ENCODE results near the gene PROX1.

PROX1 gene

DNA sequence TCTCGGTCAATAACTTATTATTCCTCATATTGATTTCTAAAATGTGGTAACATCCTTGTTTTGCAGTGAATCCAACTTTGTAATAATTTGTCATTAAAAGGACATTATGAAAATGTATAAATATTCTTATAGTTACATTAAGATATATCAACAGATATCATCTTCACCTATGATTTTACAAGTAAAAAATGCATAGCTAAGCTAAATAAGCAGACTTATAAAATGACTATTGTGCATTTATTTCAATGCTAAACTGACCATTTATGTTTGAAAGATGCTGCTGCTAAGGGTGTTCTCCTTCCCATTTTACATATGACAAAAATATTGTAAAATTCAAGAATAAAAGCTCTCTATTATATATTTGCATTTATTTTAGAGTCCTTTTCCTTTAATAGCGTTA lies 7.8 kb downstream of the PROX1 start:
- DNase-seq (ENCODE audit: low read depth in 1 of 2, low spot score in 1 of 2), result no peak
- no peaks in the 10 kb centered on the region for H3K27me3 ChIP-seq (ENCODE audit: insufficient read depth, poor library complexity, severe bottlenecking)
- no peak overlapping the region for H3K27ac ChIP-seq (replicated peaks)
- H3K4me3 ChIP-seq (replicated peaks; ENCODE audit: insufficient read depth, low read length), result no peak overlapping the region
- TF ChIP-seq GABPA (IDR thresholded peaks at IDR 0.05; ENCODE audit: low read depth) (no peak), POLR2AphosphoS5 (IDR thresholded peaks at IDR 0.05; ENCODE audit: low read depth) (no peak), SPI1 (IDR thresholded peaks at IDR 0.05; ENCODE audit: borderline replicate concordance, low read depth) (no peak)
- TF ChIP-seq, protein P1, sequence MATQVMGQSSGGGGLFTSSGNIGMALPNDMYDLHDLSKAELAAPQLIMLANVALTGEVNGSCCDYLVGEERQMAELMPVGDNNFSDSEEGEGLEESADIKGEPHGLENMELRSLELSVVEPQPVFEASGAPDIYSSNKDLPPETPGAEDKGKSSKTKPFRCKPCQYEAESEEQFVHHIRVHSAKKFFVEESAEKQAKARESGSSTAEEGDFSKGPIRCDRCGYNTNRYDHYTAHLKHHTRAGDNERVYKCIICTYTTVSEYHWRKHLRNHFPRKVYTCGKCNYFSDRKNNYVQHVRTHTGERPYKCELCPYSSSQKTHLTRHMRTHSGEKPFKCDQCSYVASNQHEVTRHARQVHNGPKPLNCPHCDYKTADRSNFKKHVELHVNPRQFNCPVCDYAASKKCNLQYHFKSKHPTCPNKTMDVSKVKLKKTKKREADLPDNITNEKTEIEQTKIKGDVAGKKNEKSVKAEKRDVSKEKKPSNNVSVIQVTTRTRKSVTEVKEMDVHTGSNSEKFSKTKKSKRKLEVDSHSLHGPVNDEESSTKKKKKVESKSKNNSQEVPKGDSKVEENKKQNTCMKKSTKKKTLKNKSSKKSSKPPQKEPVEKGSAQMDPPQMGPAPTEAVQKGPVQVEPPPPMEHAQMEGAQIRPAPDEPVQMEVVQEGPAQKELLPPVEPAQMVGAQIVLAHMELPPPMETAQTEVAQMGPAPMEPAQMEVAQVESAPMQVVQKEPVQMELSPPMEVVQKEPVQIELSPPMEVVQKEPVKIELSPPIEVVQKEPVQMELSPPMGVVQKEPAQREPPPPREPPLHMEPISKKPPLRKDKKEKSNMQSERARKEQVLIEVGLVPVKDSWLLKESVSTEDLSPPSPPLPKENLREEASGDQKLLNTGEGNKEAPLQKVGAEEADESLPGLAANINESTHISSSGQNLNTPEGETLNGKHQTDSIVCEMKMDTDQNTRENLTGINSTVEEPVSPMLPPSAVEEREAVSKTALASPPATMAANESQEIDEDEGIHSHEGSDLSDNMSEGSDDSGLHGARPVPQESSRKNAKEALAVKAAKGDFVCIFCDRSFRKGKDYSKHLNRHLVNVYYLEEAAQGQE (IDR thresholded peaks at IDR 0.05; ENCODE audit: insufficient replicate concordance, low read depth), result no peak
- TF ChIP-seq, protein P2, sequence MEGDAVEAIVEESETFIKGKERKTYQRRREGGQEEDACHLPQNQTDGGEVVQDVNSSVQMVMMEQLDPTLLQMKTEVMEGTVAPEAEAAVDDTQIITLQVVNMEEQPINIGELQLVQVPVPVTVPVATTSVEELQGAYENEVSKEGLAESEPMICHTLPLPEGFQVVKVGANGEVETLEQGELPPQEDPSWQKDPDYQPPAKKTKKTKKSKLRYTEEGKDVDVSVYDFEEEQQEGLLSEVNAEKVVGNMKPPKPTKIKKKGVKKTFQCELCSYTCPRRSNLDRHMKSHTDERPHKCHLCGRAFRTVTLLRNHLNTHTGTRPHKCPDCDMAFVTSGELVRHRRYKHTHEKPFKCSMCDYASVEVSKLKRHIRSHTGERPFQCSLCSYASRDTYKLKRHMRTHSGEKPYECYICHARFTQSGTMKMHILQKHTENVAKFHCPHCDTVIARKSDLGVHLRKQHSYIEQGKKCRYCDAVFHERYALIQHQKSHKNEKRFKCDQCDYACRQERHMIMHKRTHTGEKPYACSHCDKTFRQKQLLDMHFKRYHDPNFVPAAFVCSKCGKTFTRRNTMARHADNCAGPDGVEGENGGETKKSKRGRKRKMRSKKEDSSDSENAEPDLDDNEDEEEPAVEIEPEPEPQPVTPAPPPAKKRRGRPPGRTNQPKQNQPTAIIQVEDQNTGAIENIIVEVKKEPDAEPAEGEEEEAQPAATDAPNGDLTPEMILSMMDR (IDR thresholded peaks at IDR 0.05; ENCODE audit: insufficient read depth, low read length), result no peak

DNA sequence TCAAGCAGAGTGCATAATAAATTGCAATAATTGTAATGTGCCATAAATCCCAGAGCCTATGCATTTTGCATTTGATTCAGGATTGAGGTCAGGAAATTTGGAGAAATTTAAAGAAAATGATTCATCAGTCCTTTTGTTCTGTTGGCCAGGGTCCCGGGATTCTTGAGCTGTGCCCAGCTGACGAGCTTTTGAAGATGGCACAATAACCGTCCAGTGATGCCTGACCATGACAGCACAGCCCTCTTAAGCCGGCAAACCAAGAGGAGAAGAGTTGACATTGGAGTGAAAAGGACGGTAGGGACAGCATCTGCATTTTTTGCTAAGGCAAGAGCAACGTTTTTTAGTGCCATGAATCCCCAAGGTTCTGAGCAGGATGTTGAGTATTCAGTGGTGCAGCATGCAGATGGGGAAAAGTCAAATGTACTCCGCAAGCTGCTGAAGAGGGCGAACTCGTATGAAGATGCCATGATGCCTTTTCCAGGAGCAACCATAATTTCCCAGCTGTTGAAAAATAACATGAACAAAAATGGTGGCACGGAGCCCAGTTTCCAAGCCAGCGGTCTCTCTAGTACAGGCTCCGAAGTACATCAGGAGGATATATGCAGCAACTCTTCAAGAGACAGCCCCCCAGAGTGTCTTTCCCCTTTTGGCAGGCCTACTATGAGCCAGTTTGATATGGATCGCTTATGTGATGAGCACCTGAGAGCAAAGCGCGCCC lies 8.7 kb downstream of the PROX1 start:
- no peak overlapping the region for H3K27ac ChIP-seq (replicated peaks)

DNA sequence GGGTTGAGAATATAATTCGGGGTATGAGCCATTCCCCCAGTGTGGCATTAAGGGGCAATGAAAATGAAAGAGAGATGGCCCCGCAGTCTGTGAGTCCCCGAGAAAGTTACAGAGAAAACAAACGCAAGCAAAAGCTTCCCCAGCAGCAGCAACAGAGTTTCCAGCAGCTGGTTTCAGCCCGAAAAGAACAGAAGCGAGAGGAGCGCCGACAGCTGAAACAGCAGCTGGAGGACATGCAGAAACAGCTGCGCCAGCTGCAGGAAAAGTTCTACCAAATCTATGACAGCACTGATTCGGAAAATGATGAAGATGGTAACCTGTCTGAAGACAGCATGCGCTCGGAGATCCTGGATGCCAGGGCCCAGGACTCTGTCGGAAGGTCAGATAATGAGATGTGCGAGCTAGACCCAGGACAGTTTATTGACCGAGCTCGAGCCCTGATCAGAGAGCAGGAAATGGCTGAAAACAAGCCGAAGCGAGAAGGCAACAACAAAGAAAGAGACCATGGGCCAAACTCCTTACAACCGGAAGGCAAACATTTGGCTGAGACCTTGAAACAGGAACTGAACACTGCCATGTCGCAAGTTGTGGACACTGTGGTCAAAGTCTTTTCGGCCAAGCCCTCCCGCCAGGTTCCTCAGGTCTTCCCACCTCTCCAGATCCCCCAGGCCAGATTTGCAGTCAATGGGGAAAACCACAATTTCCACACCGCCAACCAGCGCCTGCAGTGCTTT lies 9.4 kb downstream of the PROX1 start:
- H3K27ac ChIP-seq (replicated peaks), result no peak overlapping the region
- no peak for DNase-seq (ENCODE audit: low read depth in 1 of 2, low spot score in 1 of 2)
- peaks cover 2% of the 10 kb centered on the region for H3K27me3 ChIP-seq (ENCODE audit: insufficient read depth, poor library complexity, severe bottlenecking)
- TF ChIP-seq, protein P2 (IDR thresholded peaks at IDR 0.05; ENCODE audit: insufficient read depth, low read length), result no peak
- TF ChIP-seq, protein P1 (IDR thresholded peaks at IDR 0.05; ENCODE audit: insufficient replicate concordance, low read depth), result no peak
- no peak for TF ChIP-seq GABPA (IDR thresholded peaks at IDR 0.05; ENCODE audit: low read depth)
- no peak for TF ChIP-seq POLR2AphosphoS5 (IDR thresholded peaks at IDR 0.05; ENCODE audit: low read depth)
- no peak for TF ChIP-seq SPI1 (IDR thresholded peaks at IDR 0.05; ENCODE audit: borderline replicate concordance, low read depth)
- H3K4me3 ChIP-seq (replicated peaks; ENCODE audit: insufficient read depth, low read length), result no peak overlapping the region

More for the DNA sequence above, 8.7 kb downstream of the PROX1 start:
- H3K27me3 ChIP-seq (ENCODE audit: insufficient read depth, poor library complexity, severe bottlenecking), result peaks cover 2% of the 10 kb centered on the region
- TF ChIP-seq, protein P2 (IDR thresholded peaks at IDR 0.05; ENCODE audit: insufficient read depth, low read length), result no peak
- TF ChIP-seq POLR2AphosphoS5 (IDR thresholded peaks at IDR 0.05; ENCODE audit: low read depth) (no peak), SPI1 (IDR thresholded peaks at IDR 0.05; ENCODE audit: borderline replicate concordance, low read depth) (no peak), GABPA (IDR thresholded peaks at IDR 0.05; ENCODE audit: low read depth) (no peak)
- TF ChIP-seq, protein P1 (IDR thresholded peaks at IDR 0.05; ENCODE audit: insufficient replicate concordance, low read depth), result no peak
- DNase-seq (ENCODE audit: low read depth in 1 of 2, low spot score in 1 of 2), result no peak
- H3K4me3 ChIP-seq (replicated peaks; ENCODE audit: insufficient read depth, low read length), result no peak overlapping the region
